Renal cortical epithelial cell (primary cell): Measurements from ENCODE around the gene PEX6. TPM values are rescaled to one million over a fixed set of nuclear protein-coding genes. Genes with fewer than 3 reads are reported as not detected.
"Not testable (repeated sequence)": the region's sequence is repeated elsewhere in the genome, so short reads cannot be mapped to it uniquely, and the experiment has no call there.

Source experiments
- DNase-seq: peaks from one replicate; pipeline ENCODE4 v3.0.0-alpha.2; 2011; ENCODE audit warnings: low read depth
- total RNA-seq: library from RNA; depleted of rRNA; stranded (reverse); fragments of >200 nt; gene quantifications from 2 replicates; pipeline ENCODE4 v1.2.3, GENCODE V29; 2014

The PEX6 gene
- total RNA-seq, 1 donor from 2014 or later, result 80.8 TPM

DNA sequence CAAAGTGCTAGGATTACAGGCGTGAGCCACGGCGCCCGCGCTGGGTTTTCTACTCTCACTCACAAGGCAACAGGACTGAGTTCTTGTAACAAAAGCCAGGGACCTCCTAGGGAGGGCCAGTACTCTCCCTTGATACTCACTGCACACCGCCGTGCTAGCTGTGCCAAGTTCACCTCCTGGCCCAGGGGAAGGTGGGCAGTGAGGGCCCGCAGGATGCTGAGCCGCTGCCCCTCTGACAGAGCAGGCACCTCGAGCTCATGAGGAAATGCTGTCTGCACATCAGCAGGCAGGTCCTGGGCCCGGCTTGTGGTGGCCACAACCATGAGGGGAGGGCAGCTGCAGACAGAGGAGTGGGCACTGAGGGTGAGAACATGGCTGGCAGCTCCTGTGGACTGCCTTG, 11.8 kb downstream of the PEX6 start:
- no peak for DNase-seq

- no peak for DNase-seq
Observed at GRCh38 chr6:42966571-42966970, 12.4 kb downstream of the PEX6 start.

GRCh38 chr6:42963855-42964605, 15.0 kb downstream of the PEX6 start:
- DNase-seq, result no peak

DNA sequence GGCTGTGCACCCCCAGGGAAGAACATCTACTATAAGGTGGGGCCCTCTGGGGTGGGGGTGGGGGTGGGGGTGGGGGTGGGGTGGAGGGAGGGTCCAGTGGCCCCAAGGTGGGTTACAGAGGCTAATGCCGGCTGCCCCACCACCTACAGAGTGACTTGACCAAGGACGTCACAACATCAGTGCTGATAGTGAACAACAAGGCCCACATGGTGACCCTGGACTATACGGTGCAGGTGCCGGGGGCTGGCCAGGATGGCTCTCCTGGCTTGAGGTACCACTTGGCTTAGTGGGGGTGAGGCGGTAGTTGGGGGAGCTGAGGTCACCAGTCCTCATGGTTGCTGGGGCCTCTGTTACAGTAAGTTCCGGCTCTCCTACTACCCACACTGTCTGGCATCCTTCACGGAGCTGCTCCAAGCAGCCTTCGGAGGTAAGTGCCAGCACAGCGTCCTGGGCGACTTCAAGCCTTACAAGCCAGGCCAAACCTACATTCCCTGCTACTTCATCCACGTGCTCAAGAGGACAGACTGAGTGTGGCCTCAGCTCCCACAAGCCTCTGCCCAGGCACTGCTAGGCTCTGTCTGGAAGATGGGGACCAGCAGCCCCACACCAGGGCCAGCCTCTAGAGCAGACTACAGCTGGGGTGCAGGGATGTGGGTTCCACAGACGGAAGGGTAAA, 15.7 kb downstream of the PEX6 start:
- DNase-seq, result no peak

GRCh38 chr6:42962502-42963178, 16.3 kb downstream of the PEX6 start:
- no peak for DNase-seq

- no peak for DNase-seq
Observed at GRCh38 chr6:42962096-42962495, 16.9 kb downstream of the PEX6 start.

DNA sequence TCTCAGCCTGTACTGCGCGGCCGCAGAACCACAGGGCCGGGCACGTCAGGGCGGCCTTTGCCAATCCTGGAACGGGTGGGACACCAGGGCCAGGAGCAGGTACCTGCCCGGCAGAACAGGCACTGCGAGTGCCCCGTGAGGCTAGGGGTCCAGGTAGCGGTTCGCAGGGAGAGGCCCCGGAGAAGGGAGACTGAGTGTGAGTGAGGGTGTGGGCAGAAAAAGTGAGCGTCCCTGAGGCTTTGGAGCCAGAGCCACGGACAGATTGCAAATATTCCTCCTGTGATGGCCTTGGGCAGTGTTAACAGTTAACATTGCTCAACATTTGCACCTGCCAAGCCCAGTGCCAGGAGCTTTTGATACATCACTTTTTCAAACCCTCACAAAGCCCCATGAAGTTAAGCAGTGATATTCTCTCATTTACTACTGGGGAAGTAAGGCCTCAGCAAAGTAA, 17.9 kb downstream of the PEX6 start:
- no peak for DNase-seq

- DNase-seq, result no peak
Observed at GRCh38 chr6:42960243-42961019, 18.6 kb downstream of the PEX6 start, which contains the start of gene GNMT. GNMT (plus strand) TSS chr6:42960754; CDS start chr6:42960768, 14 bp downstream.

- no peak for DNase-seq
Observed at GRCh38 chr6:42959917-42960242, 19.1 kb downstream of the PEX6 start.

DNA sequence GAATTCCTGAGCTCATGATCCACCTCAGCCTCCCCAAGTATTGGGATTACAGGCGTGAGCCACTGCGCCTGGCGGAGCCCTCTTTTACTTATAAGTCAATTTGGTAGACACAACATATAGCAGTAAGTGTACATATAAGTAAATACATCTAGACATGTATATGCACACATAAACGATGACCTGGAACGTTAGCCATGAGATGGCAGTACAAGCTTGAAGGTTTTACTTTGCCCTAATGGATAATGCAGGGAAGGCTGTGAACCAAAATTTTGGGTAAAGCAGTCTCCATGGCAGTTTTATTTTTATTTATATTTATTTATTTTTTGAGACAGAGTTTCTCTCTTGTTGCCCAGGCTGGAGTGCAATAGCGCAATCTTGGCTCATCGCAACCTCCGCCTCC, 20.9 kb downstream of the PEX6 start:
- DNase-seq, result no peak

- DNase-seq, result not testable (repeated sequence)
Observed at GRCh38 chr6:42954405-42954804, 24.6 kb downstream of the PEX6 start.

- no peak for DNase-seq
Observed at GRCh38 chr6:42952389-42952788, 26.6 kb downstream of the PEX6 start.

GRCh38 chr6:42947950-42948349, 31.0 kb downstream of the PEX6 start:
- DNase-seq, result no peak

DNA sequence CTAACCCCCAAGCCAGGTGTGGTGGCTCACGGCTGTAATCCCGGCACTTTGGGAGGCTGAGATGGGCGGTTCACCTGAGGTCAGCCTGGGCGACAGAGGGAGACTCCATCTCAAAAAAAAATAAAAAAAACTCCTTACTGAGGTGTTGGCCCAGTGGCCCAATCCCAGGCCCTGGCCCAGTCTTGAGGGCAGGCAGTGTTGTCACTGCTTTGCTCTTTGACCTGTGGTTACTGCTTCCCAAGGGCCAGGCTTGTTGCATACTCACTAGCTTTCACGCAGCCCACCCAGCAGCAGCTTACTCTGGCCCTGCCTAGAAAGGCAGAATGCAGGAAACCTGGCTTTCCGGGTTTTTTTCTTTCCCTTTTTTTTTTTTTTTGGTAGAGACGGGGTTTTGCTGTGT, 36.5 kb downstream of the PEX6 start:
- DNase-seq, result no peak

DNA sequence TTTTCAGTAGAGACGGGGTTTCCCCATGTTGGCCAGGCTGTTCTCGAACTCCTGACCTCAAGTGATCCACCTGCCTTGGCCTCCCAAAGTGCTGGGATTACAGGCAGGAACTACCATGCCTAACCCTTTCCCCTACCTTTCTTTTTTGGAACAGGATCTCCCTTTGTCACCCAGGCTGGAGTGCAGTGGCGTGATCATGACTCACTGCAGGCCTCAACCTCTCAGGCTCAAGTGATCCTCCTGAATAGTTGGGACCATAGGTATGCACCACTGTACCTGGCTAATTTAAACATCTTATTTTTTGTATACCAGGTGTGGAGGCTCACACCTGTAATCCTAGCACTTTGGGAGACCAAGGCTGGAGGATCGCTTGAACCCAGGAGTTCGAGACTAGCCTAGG, 37.6 kb downstream of the PEX6 start:
- not testable (repeated sequence) for DNase-seq

DNA sequence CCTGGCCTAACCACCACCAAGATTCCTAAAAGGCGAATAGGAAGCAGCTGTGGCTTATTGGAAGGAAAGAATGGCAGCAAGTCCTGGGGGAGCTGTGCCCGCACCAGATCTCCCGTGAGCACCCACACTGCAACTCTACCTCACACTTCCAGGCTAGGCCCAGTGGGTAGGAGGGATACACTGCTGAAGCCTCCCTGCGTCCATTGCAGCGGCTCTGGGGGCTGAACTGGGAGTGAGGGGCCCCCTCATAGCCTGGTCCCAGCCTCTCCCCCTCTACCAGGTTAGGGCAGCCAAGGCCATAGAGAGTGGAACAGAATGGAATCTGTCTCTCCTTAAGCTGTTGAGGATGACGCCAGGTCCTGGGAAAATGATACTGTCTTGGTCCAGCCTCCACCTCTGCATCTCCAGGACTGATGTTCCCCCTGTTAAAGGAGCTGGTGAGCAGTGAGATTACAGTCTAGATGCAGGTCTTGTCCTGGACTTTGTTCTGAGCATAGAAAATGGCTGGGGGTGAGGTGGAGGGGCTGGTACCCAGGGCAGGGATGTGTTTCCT, 38.4 kb downstream of the PEX6 start:
- no peak for DNase-seq

DNA sequence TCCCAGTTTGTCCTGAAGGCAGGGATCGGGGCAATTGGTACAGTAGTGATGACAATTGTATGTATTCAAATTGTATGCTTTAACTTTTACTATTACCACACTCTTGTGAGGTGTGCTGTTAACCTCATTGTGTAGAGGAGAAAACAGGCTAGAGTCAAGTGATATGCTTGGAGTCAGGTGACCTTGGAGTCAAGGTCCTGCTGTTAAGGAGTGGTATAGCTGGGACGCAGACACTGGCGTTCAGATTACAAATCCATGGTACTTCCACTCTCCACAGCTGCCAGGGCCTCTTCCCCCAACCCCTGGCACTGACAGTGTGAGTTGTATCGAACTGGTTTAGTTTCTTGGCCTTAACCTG, 39.2 kb downstream of the PEX6 start:
- no peak for DNase-seq

GRCh38 chr6:42938987-42939809, 39.8 kb downstream of the PEX6 start:
- DNase-seq, result no peak

DNA sequence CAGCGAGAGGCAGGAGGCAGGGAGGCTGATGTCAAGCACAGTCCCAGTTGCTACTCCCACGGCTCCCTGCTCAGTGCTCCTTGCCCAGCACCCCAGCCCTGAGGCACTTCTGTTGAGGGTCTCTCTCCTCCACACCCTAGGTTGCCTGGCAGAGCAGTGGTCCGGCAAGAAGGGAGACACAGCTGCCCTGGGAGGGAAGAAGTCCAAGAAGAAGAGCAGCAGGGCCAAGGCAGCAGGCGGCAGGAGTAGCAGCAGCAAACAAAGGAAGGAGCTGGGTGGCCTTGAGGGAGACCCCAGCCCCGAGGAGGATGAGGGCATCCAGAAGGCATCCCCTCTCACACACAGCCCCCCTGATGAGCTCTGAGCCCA, 40.6 kb downstream of the PEX6 start:
- DNase-seq, result no peak

DNA sequence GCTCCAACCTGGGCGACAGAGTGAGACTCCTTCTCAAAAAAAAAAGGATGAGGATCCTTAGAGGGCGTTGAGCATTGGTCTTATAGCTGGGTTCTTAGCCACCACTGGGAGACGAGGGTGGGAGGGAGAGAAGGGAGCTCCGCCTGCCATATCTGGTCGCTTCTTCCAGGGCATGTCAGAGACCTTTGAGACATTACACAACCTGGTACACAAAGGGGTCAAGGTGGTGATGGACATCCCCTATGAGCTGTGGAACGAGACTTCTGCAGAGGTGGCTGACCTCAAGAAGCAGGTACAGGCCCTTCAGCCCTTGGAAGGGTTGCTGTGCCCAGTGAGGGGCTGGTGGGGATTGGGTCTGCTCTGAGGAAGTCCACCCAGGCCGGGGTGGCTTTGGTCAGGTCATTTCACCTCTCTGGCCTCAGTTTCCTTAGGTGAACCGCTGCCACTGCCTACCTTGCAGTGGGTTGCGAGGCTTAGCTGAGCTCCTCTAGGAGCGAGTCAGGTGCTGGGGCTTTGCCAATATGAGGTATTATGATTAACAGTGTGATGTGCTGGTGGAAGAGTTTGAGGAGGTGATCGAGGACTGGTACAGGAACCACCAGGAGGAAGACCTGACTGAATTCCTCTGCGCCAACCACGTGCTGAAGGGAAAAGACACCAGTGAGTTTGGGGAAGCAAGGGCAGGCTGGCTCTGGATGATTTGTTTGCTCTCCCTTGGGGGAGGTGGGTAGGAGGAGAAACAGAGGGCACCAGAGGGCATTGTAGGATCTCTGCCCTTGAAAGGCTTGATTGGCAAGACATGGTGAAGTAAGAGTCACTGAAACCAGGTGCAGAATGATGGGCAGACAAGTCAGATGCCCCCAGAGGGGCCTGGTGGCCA, 41.2 kb downstream of the PEX6 start:
- no peak for DNase-seq
